ENCODE measurements around the gene GPNMB.
A peak's percentile ranks its signal among the peaks of the same experiment; 100 is the strongest.
"Not testable (repeated sequence)": the region's sequence is repeated elsewhere in the genome, so short reads cannot be mapped to it uniquely, and the experiment has no call there.

The GPNMB gene

GRCh38 chr7:23299770-23300300, 53.3 kb downstream of the GPNMB start:
- TF ChIP-seq CTCF (IDR thresholded peaks at IDR 0.05; ENCODE audit: low read depth, low read length), result no peak
- Histone ChIP-seq H3K9me3 (no peaks in the 10 kb centered on the region), H3K4me1 (no peaks in the 10 kb centered on the region), H3K4me3 (ENCODE audit: low read depth, low read length) (peak overlapping the region; percentile 89), H3K36me3 (peaks cover 20% of the 10 kb centered on the region), H3K27me3 (no peaks in the 10 kb centered on the region)
- DNase-seq, result no peak

GRCh38 chr7:23306936-23307521, 60.5 kb downstream of the GPNMB start:
- peaks cover 63% of the 10 kb centered on the region for H3K36me3 ChIP-seq
- H3K27me3 ChIP-seq, result no peaks in the 10 kb centered on the region
- H3K4me3 ChIP-seq (ENCODE audit: low read depth, low read length), result no peak overlapping the region
- H3K4me1 ChIP-seq, result no peaks in the 10 kb centered on the region
- DNase-seq, result no peak
- no peaks in the 10 kb centered on the region for H3K9me3 ChIP-seq
- TF ChIP-seq CTCF (IDR thresholded peaks at IDR 0.05; ENCODE audit: low read depth, low read length), result no peak

GRCh38 chr7:23308754-23309153, 62.2 kb downstream of the GPNMB start:
- H3K9me3 ChIP-seq, result no peaks in the 10 kb centered on the region
- no peak for DNase-seq
- no peaks in the 10 kb centered on the region for H3K4me1 ChIP-seq
- peaks cover 68% of the 10 kb centered on the region for H3K36me3 ChIP-seq
- H3K4me3 ChIP-seq (ENCODE audit: low read depth, low read length), result no peak overlapping the region
- TF ChIP-seq CTCF (IDR thresholded peaks at IDR 0.05; ENCODE audit: low read depth, low read length), result no peak
- no peaks in the 10 kb centered on the region for H3K27me3 ChIP-seq

GRCh38 chr7:23312141-23312540, 65.6 kb downstream of the GPNMB start:
- H3K36me3 ChIP-seq, result peaks cover 85% of the 10 kb centered on the region

GRCh38 chr7:23315366-23315765, 68.8 kb downstream of the GPNMB start:
- Histone ChIP-seq H3K27me3 (no peaks in the 10 kb centered on the region), H3K4me1 (no peaks in the 10 kb centered on the region), H3K4me3 (ENCODE audit: low read depth, low read length) (no peak overlapping the region), H3K9me3 (no peaks in the 10 kb centered on the region), H3K36me3 (peaks cover 87% of the 10 kb centered on the region)
- no peak for TF ChIP-seq CTCF (IDR thresholded peaks at IDR 0.05; ENCODE audit: low read depth, low read length)
- DNase-seq, result no peak

More at GRCh38 chr7:23312141-23312540, 65.6 kb downstream of the GPNMB start:
- not testable (repeated sequence) for H3K4me3 ChIP-seq (ENCODE audit: low read depth, low read length); H3K27me3 ChIP-seq; DNase-seq; H3K4me1 ChIP-seq; H3K9me3 ChIP-seq

Data from BE2C (cell line).